MM.1S (cell line): ENCODE measurements around the gene SSBP2.

ENCODE experiments used
- CTCF ChIP-seq: fragments of 300-600 bp; sonication (generic); IDR thresholded peaks from 2 replicates; pipeline ENCODE4 v1.5.1; 2016; ENCODE audit warnings: antibody characterized with exemption, low read length, mixed read lengths
- EZH2 ChIP-seq: fragments of 300-600 bp; sonication (generic); optimal IDR thresholded peaks from 2 replicates; pipeline ENCODE3; 2017; ENCODE audit warnings: low read depth, mild to moderate bottlenecking, antibody characterized with exemption, low read length, mixed read lengths

DNA sequence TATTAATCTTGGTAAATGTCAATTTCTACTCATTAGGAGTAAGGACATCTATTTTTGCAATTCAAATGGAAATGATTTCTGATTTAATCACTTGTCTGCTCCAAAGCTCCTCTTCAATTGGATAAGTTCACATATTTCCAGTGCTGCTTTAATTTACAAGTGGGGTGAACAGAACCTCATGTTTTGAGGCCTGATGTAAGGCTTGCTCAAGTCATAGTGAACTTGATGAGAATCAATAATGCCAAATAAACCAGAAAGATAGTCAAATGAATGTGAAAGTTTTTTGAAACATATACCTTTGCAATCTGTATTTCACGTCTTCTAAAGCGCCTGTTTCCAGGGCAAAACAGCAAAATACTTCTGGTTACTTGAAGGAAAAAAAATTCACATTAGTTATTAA is 341.5 kb downstream of the SSBP2 start:
- TF ChIP-seq EZH2: no peak
- TF ChIP-seq CTCF: no peak
